OCI-LY1 (cell line): ENCODE results near the gene DPM2.
A peak's percentile ranks its signal among the peaks of the same experiment; 100 is the strongest.

Source experiments
- H2AFZ ChIP-seq: fragments of 200-600 bp; sonication (generic), shearing (Covaris generic); 2 replicates; pipeline ENCODE4 v1.6.0; 2014; ENCODE audit warnings: antibody characterized with exemption, mild to moderate bottlenecking, low read length
- H3F3A ChIP-seq: fragments of 200-600 bp; sonication (generic), shearing (Covaris generic); 2 replicates; pipeline ENCODE4 v1.6.0; 2014; ENCODE audit warnings: mild to moderate bottlenecking, antibody characterized with exemption, low read length, moderate library complexity; ENCODE audit not compliant: insufficient read depth
- H3K27ac ChIP-seq: fragments of 200-600 bp; sonication (generic); 2 replicates; pipeline ENCODE4 v1.5.1; 2014; ENCODE audit warnings: low read length, mixed run types, mild to moderate bottlenecking, low read depth; ENCODE audit not compliant: poor library complexity, severe bottlenecking
- H3K27me3 ChIP-seq: fragments of 200-600 bp; sonication (generic); 2 replicates; pipeline ENCODE4 v1.6.0; 2014; ENCODE audit warnings: antibody characterized with exemption, mild to moderate bottlenecking, low read length, moderate library complexity; ENCODE audit not compliant: insufficient read depth
- H3K36me3 ChIP-seq: fragments of 200-600 bp; sonication (generic); 2 replicates; pipeline ENCODE4 v1.6.1; 2014; ENCODE audit warnings: mild to moderate bottlenecking, antibody characterized with exemption, low read length, moderate library complexity, mixed read lengths; ENCODE audit not compliant: insufficient read depth
- H3K4me1 ChIP-seq: fragments of 200-600 bp; sonication (generic); 2 replicates; pipeline ENCODE4 v1.5.1; 2014; ENCODE audit warnings: mild to moderate bottlenecking, low read length, moderate library complexity; ENCODE audit not compliant: insufficient read depth, severe bottlenecking
- H3K4me2 ChIP-seq: fragments of 200-600 bp; sonication (generic), shearing (Covaris generic); 2 replicates; pipeline ENCODE4 v1.6.1; 2014; ENCODE audit warnings: low read length
- H3K4me3 ChIP-seq: fragments of 200-600 bp; sonication (generic); 2 replicates; pipeline ENCODE4 v1.5.1; 2014; ENCODE audit warnings: low read length, low read depth, mild to moderate bottlenecking, mixed read lengths; ENCODE audit not compliant: poor library complexity, severe bottlenecking
- H3K79me2 ChIP-seq: fragments of 200-600 bp; shearing (Covaris generic); 2 replicates; pipeline ENCODE4 v1.6.1; 2016; ENCODE audit warnings: mixed run types, low read length, mixed read lengths; ENCODE audit not compliant: insufficient read depth
- H3K9ac ChIP-seq: fragments of 200-600 bp; sonication (generic), shearing (Covaris generic); 2 replicates; pipeline ENCODE4 v1.6.1; 2014; ENCODE audit warnings: mild to moderate bottlenecking, low read length, mixed read lengths
- H3K9me2 ChIP-seq: fragments of 200-600 bp; sonication (generic), shearing (Covaris generic); 2 replicates; pipeline ENCODE4 v1.6.1; 2014; ENCODE audit warnings: low read depth, mild to moderate bottlenecking, low read length, mixed read lengths
- H3K9me3 ChIP-seq: fragments of 200-600 bp; shearing (Covaris generic); 2 replicates; pipeline ENCODE4 v1.6.1; 2014; ENCODE audit warnings: low read length, mixed read lengths
- H4K20me1 ChIP-seq: fragments of 200-600 bp; sonication (generic), shearing (Covaris generic); 2 replicates; pipeline ENCODE4 v1.6.0; 2016; ENCODE audit warnings: mild to moderate bottlenecking, low read length; ENCODE audit not compliant: insufficient read depth
- EZH2 ChIP-seq: fragments of 200-600 bp; sonication (generic), shearing (Covaris generic); IDR thresholded peaks from 2 replicates; pipeline ENCODE4 v1.8.0; 2017; ENCODE audit warnings: borderline replicate concordance, mixed run types, mild to moderate bottlenecking, antibody characterized with exemption, low read length, moderate library complexity, mixed read lengths
- TF ChIP-seq, protein P1 (sequence below): fragments of 200-600 bp; sonication (generic), shearing (Covaris generic); IDR thresholded peaks from 2 replicates; pipeline ENCODE4 v1.5.1; 2017; ENCODE audit warnings: mild to moderate bottlenecking, antibody characterized with exemption, low read length, moderate library complexity, mixed read lengths

Gene DPM2

DNA sequence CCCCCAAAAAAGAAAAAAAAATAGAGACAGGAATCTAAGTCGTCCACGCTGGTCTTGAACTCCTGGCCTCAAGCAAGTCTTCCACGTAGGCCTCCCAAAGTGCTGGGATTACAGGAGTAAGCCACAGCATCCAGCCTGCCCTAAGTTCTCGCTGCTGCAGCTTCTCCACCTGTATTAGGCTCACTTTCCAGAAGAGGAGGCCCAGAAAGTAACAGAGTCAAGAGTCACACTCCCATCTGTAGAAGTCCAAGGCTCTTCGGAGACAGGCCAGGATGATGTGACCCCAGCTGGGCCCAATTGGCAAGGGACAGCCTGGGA, 41.3 kb upstream of the DPM2 start:
- Histone ChIP-seq H3K4me2 (peak overlapping the region; percentile 90), H3K9me2 (no peaks in the 10 kb centered on the region), H3F3A (no peaks in the 10 kb centered on the region), H3K9me3 (no peaks in the 10 kb centered on the region), H4K20me1 (no peaks in the 10 kb centered on the region), H3K79me2 (peaks cover 62% of the 10 kb centered on the region), H3K4me1 (peaks cover 79% of the 10 kb centered on the region), H2AFZ (no peak overlapping the region), H3K27me3 (no peaks in the 10 kb centered on the region), H3K9ac (peak overlapping the region; percentile 91), H3K27ac (peak overlapping the region; percentile 90), H3K36me3 (peaks cover 27% of the 10 kb centered on the region), H3K4me3 (peak overlapping the region; percentile 83)
- TF ChIP-seq, protein P1, sequence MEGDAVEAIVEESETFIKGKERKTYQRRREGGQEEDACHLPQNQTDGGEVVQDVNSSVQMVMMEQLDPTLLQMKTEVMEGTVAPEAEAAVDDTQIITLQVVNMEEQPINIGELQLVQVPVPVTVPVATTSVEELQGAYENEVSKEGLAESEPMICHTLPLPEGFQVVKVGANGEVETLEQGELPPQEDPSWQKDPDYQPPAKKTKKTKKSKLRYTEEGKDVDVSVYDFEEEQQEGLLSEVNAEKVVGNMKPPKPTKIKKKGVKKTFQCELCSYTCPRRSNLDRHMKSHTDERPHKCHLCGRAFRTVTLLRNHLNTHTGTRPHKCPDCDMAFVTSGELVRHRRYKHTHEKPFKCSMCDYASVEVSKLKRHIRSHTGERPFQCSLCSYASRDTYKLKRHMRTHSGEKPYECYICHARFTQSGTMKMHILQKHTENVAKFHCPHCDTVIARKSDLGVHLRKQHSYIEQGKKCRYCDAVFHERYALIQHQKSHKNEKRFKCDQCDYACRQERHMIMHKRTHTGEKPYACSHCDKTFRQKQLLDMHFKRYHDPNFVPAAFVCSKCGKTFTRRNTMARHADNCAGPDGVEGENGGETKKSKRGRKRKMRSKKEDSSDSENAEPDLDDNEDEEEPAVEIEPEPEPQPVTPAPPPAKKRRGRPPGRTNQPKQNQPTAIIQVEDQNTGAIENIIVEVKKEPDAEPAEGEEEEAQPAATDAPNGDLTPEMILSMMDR = no peak
- TF ChIP-seq EZH2 = no peak

- peak overlapping the region; percentile 90 for H3K27ac ChIP-seq
- H4K20me1 ChIP-seq = no peaks in the 10 kb centered on the region
- peaks cover 27% of the 10 kb centered on the region for H3K36me3 ChIP-seq
- peak overlapping the region; percentile 91 for H3K9ac ChIP-seq
- no peak for TF ChIP-seq EZH2
- TF ChIP-seq, protein P1 = peak; percentile 19; the same call in 1 of the 2 replicates
- peaks cover 79% of the 10 kb centered on the region for H3K4me1 ChIP-seq
- H3K9me3 ChIP-seq = no peaks in the 10 kb centered on the region
- H3K4me2 ChIP-seq = peak overlapping the region; percentile 90
- no peak overlapping the region for H2AFZ ChIP-seq
- H3F3A ChIP-seq = no peaks in the 10 kb centered on the region
- H3K9me2 ChIP-seq = no peaks in the 10 kb centered on the region
- H3K4me3 ChIP-seq = peak overlapping the region; percentile 83
- peaks cover 66% of the 10 kb centered on the region for H3K79me2 ChIP-seq
- no peaks in the 10 kb centered on the region for H3K27me3 ChIP-seq
Measured at GRCh38 chr9:127977884-127978647, 40.4 kb upstream of the DPM2 start.

- Histone ChIP-seq H3K27me3 (no peaks in the 10 kb centered on the region), H3K4me3 (peak overlapping the region; percentile 83), H2AFZ (no peak overlapping the region), H3K9me3 (no peaks in the 10 kb centered on the region), H3K27ac (peak overlapping the region; percentile 90), H3K9me2 (no peaks in the 10 kb centered on the region), H4K20me1 (no peaks in the 10 kb centered on the region), H3K4me2 (peak overlapping the region; percentile 90), H3K9ac (peak overlapping the region; percentile 91), H3K4me1 (peaks cover 79% of the 10 kb centered on the region), H3K79me2 (peaks cover 66% of the 10 kb centered on the region), H3F3A (no peaks in the 10 kb centered on the region), H3K36me3 (peaks cover 27% of the 10 kb centered on the region)
- no peak for TF ChIP-seq EZH2
- TF ChIP-seq, protein P1 = no peak
Measured at GRCh38 chr9:127977009-127977883, 39.6 kb upstream of the DPM2 start.
